HG02884 (cell line): Measurements from ENCODE around the gene PPARD.

Experiments used
- ATAC-seq: cut with Tn5 transposase; IDR thresholded peaks from one replicate; pipeline ENCODE4 v1.9.1; 2021; ENCODE audit warnings: mild to moderate bottlenecking, moderate library complexity; ENCODE audit not compliant: unreplicated experiment

PPARD gene

GRCh38 chr6:35354361-35355135 lies 12.2 kb downstream of the PPARD start:
- ATAC-seq, result no peak

- ATAC-seq, result no peak
Observed at GRCh38 chr6:35356391-35356790, 14.0 kb downstream of the PPARD start.

DNA sequence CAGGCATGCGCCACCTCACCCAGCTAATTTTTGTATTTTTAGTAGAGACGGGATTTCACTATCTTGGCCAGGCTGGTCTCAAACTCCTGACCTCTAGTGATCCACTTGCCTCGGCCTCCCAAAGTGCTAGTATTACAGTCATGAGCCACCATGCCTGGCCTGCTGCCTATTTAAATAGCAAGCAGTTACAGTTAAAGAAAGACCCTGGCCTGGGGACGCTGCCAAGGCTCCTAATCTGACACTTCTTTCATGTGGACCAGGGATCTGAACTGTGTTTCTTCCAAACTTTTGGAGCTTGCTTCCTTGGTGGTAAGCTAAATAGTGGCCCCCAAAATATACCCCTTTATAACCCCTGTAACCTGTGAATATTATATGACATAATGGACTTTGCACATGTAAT lies 15.3 kb downstream of the PPARD start:
- ATAC-seq, result no peak

- ATAC-seq, result no peak
Observed at GRCh38 chr6:35358086-35358485, 15.7 kb downstream of the PPARD start.

GRCh38 chr6:35359346-35359743 lies 17.0 kb downstream of the PPARD start:
- ATAC-seq, result no peak

DNA sequence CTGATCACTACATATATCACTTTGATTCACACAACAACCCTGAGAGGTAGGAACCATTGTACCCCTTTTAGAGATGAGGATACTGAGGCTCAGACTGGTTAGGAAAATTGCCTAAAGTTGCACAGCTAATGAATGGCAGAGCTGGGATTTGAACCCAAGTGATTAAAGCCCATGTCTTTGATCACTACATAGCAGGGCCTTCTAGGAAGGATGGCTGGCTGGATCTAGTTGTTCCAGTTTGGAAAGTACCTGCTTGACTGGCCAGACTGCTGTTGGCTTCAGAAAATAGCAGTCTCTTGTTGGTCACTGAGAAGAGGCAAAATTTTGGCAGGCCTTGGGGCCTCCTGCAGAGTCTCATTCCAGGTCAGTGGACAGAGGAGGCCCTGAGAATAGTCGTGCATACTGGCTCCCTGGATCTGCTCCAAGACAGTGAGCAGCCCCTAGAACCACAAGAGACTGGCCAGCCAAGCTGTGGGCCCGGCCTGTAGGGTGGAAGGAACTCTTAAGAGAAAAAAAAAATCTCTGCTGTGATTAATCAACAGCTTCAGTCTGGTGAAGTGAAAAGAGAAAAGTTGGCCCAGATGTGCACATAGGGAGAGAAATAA lies 17.5 kb downstream of the PPARD start:
- no peak for ATAC-seq

DNA sequence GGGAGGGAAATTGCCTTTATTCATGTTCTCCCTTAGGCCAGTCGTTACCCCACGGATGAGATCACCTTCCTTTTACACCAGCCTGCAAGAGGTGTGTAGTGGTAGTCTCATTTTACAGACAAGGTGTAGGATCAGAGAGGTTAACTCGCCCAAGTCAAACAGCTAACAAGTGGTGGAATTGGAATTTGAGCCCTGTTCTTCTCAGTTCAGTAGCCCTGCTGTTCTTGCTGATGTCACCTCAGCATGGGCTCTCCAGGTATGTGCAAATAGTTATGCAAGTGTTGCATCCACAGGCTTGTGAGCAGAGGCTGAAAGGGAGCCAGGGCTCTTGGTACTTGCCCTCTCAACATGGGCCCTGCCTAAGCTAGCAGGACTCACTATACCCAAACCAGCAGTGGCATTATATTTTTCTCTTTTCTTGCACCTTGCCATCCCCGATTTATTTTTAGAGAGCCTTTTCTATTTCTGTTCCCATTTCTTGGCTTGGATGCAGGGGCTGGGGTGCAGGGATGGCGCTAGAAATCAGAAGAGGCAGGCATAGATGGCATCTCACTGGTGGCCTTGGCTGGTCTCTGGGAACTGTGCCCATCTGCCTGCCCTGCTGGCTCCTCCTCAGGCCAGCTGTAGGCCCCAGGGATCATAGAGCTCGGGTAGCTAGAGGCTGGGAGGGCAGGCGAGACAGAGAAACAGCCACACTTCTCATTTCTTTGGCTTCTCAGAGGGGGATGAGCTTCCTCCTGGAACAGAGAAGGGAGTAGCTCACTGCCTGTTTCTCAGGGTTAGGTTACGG lies 18.2 kb downstream of the PPARD start:
- ATAC-seq, result no peak

DNA sequence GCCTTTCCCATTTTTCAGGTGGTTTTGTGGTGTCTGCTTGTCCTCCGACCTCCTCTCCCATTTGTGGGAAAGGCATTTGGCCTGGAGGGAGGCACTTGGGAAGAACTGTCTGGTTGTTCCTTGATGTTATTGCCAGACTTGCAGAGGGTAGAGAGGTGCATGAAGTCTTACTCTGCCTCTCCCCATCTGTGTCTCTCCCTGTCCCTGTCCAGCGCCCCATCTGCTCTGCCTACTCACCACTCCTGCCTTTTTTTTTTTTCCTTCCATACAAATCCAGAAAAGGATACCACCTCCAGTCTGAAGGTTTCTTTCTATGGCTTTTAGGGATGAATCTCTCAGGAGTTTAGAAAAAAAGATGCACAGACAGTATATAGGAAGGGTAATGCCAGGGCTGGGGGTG lies 19.8 kb downstream of the PPARD start:
- no peak for ATAC-seq

GRCh38 chr6:35363293-35363750 lies 21.0 kb downstream of the PPARD start:
- ATAC-seq, result no peak

- ATAC-seq, result no peak
Observed at GRCh38 chr6:35365594-35366203, 23.3 kb downstream of the PPARD start.

DNA sequence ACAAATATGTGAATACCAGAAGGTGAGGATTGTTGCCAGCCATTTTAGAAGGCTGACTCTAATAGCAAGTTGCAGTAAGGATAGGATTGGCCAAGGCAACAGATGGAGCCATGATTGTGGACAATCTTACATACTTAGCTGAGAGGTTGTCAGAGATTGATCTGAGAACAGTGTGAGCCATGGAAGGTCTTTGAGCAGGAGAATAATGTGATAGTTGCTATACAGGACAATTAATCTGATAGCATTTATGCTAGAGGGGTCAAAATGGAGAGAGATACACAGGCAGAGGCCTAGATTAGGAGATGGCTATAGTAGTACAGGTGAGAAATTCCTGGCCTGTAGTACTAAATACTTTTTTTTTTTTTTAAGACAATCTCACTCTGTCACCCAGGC lies 23.8 kb downstream of the PPARD start:
- no peak for ATAC-seq

DNA sequence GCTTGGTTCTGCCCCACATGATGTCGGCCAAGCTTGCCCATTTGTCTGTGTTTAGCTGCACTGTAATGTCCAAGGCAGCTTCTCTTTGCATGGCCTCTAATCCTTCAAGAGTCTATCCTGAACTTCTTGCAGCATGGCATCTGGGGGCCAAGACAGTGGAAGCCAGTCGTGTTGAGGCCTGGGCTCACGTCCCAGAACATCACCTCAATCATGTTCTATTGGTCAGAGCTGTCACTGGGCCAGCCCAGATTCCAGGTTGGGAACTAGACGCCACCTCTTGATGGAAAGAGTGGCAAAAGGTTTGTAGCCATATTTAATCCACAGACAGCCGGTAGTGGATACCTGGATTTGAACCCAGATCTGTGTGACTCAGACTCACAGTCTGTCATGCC lies 25.3 kb downstream of the PPARD start:
- no peak for ATAC-seq

- ATAC-seq, result no peak
Observed at GRCh38 chr6:35368038-35368887, 25.9 kb downstream of the PPARD start.

DNA sequence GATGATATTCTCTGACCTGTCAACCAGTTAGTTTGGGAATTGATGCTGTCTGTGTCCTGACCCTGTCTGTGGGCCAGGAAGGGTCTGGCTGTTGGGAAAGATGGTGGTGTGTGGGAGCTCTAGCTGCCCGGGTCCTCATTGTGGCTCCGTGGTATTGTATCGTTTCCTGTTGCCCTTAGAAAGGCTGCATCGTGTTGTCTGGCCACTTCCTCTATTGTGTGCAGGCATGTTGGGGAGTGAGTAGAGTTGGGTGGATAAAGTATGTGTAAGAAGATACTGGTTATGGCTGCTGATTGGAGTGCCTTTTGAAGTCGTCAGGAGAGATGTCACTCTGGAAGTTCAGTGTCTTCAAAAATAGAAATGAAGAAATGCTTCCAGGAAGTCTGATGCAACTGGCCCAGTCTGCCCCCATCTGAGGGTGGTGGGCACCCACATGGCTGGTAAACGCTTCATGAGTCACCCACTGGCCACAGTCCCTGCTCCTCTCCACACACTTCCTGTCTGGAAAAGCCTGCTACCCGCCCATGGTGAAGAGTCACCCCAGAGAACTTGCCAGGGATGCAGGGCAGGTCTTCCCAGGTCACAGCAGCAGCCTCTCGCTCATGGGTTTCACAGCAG lies 27.9 kb downstream of the PPARD start:
- no peak for ATAC-seq

GRCh38 chr6:35370785-35371493 lies 28.6 kb downstream of the PPARD start:
- no peak for ATAC-seq

- no peak for ATAC-seq
Observed at GRCh38 chr6:35371494-35372262, 29.3 kb downstream of the PPARD start.

- ATAC-seq, result no peak
Observed at GRCh38 chr6:35372633-35373032, 30.3 kb downstream of the PPARD start.

GRCh38 chr6:35376281-35376680 lies 33.9 kb downstream of the PPARD start:
- ATAC-seq, result no peak

- ATAC-seq, result no peak
Observed at GRCh38 chr6:35377002-35377401, 34.6 kb downstream of the PPARD start.
